Tibial nerve (tissue), 4 donors: Measurements from ENCODE around the gene COX8A.

ENCODE experiments used
- CTCF ChIP-seq, 5 experiments: fragments of 200-600 bp in 3 of 5; fragments of 450-650 bp in 2 of 5; sonication (generic) in 3 of 5; IDR thresholded peaks; one replicate each; pipeline ENCODE4 v1.5.1; 2016 to 2019; ENCODE audit warnings: antibody characterized with exemption in 5 of 5, mild to moderate bottlenecking in 3 of 5, moderate library complexity in 2 of 5
- EP300 ChIP-seq, 2 donors: sonication (generic); formaldehyde crosslinking; IDR thresholded peaks; one replicate each; pipeline ENCODE4 v1.6.1; 2017; ENCODE audit warnings: antibody characterized with exemption in 2 of 2, mild to moderate bottlenecking in 1 of 2

- TF ChIP-seq CTCF (IDR thresholded peaks at IDR 0.05) (no peak), EP300 (IDR thresholded peaks at IDR 0.05) (no peak)
Measured at GRCh38 chr11:63978551-63979239, 4.3 kb downstream of the COX8A start.
